Measurements from ENCODE around the gene FOXA2. TPM values are rescaled to one million over a fixed set of nuclear protein-coding genes. Genes with fewer than 3 reads are reported as not detected.

FOXA2 gene
- total and polyA plus RNA-seq, 2 of the 13 experiments (the other 11 are each of a cell fraction or from before 2014, with no cell fraction given) = 8.8 to 12.2 TPM

GRCh38 chr20:22586645-22587310, 2.4 kb upstream of the FOXA2 start (continued):
- TF ChIP-seq EHMT2 (IDR thresholded peaks at IDR 0.05; ENCODE audit: borderline replicate concordance, low read depth, low read length) = no peak
- peak; percentile 78; the same call in 1 of the 2 replicates for TF ChIP-seq TBP (CRISPR knock-in tag; IDR thresholded peaks at IDR 0.05)
- TF ChIP-seq ZFP37 (CRISPR knock-in tag; IDR thresholded peaks at IDR 0.05; ENCODE audit: borderline replicate concordance) = peak; percentile 86
- TF ChIP-seq THAP8 (CRISPR knock-in tag; IDR thresholded peaks at IDR 0.05; ENCODE audit: borderline replicate concordance) = no peak
- no peak for TF ChIP-seq NPAS2 (CRISPR knock-in tag; IDR thresholded peaks at IDR 0.05; ENCODE audit: borderline replicate concordance)
- TF ChIP-seq ZNF225 (CRISPR knock-in tag; IDR thresholded peaks at IDR 0.05) = peak; percentile 70; the same call in 1 of the 2 replicates
- TF ChIP-seq ZNF615 (CRISPR knock-in tag; IDR thresholded peaks at IDR 0.05; ENCODE audit: borderline replicate concordance) = no peak
- no peak for TF ChIP-seq RARG (CRISPR knock-in tag; IDR thresholded peaks at IDR 0.05; ENCODE audit: low read depth)
- no peak; the same call in 1 of the 2 replicates for TF ChIP-seq CAMTA2 (CRISPR knock-in tag; IDR thresholded peaks at IDR 0.05; ENCODE audit: borderline replicate concordance)
- no peak; the same call in 1 of the 2 replicates for TF ChIP-seq ZNF691 (CRISPR knock-in tag; IDR thresholded peaks at IDR 0.05; ENCODE audit: borderline replicate concordance, low read depth)
- TF ChIP-seq CEBPB (IDR thresholded peaks at IDR 0.05; ENCODE audit: borderline replicate concordance, low read depth, low read length) = no peak
- no peak for TF ChIP-seq ZNF337 (CRISPR knock-in tag; IDR thresholded peaks at IDR 0.05; ENCODE audit: borderline replicate concordance, low read depth)
- no peak for TF ChIP-seq ATRX (CRISPR knock-in tag; IDR thresholded peaks at IDR 0.05; ENCODE audit: borderline replicate concordance)
- no peak for TF ChIP-seq IKZF4 (CRISPR knock-in tag; IDR thresholded peaks at IDR 0.05; ENCODE audit: borderline replicate concordance, low read depth, not compliant biosample characterization)
- TF ChIP-seq HOXA5 (CRISPR knock-in tag; IDR thresholded peaks at IDR 0.05) = peak; percentile 89
- no peak for TF ChIP-seq GTF2F1 (IDR thresholded peaks at IDR 0.05; ENCODE audit: low read length)
- TF ChIP-seq DR1 (CRISPR knock-in tag; IDR thresholded peaks at IDR 0.05) = no peak
- TF ChIP-seq REPIN1 (CRISPR knock-in tag; IDR thresholded peaks at IDR 0.05; ENCODE audit: borderline replicate concordance, low read depth) = peak; percentile 51; the same call in 1 of the 2 replicates
- TF ChIP-seq CREM (IDR thresholded peaks at IDR 0.05) = no peak
- no peak for TF ChIP-seq CREM (CRISPR knock-in tag; IDR thresholded peaks at IDR 0.05)
- peak; percentile 37; the same call in 1 of the 2 replicates for TF ChIP-seq ATF3 (CRISPR knock-in tag; IDR thresholded peaks at IDR 0.05)
- TF ChIP-seq ZNF660 (CRISPR knock-in tag; IDR thresholded peaks at IDR 0.05; ENCODE audit: borderline replicate concordance, low read depth) = no peak
- TF ChIP-seq HNRNPH1 (optimal IDR thresholded peaks at IDR 0.05; ENCODE audit: low read depth, low read length) = no peak
- no peak for TF ChIP-seq GPBP1L1 (CRISPR knock-in tag; IDR thresholded peaks at IDR 0.05)
- TF ChIP-seq FOSL2 (CRISPR knock-in tag; IDR thresholded peaks at IDR 0.05) = peak; percentile 34
- TF ChIP-seq ZNF83 (CRISPR knock-in tag; IDR thresholded peaks at IDR 0.05; ENCODE audit: borderline replicate concordance) = no peak
- peak; percentile 32; the same call in 1 of the 2 replicates for TF ChIP-seq SAFB2 (CRISPR knock-in tag; IDR thresholded peaks at IDR 0.05; ENCODE audit: borderline replicate concordance, low read depth)
- no peak for TF ChIP-seq FOXK2 (IDR thresholded peaks at IDR 0.05)
- peak; percentile 25; the same call in 1 of the 2 replicates for TF ChIP-seq HDAC2 (CRISPR knock-in tag; IDR thresholded peaks at IDR 0.05)
